GM18520 (cell line): Measurements from ENCODE around the gene PCNX2.

Experiments
- ATAC-seq: cut with Tn5 transposase; IDR thresholded peaks from one replicate; pipeline ENCODE4 v1.9.1; 2021; ENCODE audit not compliant: unreplicated experiment

The PCNX2 gene

GRCh38 chr1:233320023-233320422 lies 24.5 kb upstream of the PCNX2 start:
- ATAC-seq: no peak

DNA sequence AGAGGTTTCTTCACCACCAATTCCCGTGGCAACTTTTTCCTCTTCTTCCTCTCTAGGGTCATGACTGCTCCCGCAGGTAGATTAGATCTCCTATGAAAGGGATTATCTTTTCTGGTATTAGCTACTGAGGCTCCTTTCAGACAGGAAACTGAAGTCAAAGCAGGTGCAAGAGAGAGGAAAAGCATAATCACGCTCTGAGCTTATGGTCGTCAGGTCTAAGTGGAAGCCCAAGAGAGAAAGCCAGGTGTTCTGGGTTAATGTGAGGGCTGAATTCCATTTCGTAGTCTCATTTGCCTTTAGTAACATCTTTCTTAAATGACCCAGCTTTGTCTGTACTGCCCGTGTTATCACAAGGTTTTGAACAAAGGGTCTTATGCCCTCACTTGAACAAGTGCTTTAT lies 23.7 kb upstream of the PCNX2 start:
- ATAC-seq: no peak

GRCh38 chr1:233316473-233316872 lies 20.9 kb upstream of the PCNX2 start:
- ATAC-seq: no peak

DNA sequence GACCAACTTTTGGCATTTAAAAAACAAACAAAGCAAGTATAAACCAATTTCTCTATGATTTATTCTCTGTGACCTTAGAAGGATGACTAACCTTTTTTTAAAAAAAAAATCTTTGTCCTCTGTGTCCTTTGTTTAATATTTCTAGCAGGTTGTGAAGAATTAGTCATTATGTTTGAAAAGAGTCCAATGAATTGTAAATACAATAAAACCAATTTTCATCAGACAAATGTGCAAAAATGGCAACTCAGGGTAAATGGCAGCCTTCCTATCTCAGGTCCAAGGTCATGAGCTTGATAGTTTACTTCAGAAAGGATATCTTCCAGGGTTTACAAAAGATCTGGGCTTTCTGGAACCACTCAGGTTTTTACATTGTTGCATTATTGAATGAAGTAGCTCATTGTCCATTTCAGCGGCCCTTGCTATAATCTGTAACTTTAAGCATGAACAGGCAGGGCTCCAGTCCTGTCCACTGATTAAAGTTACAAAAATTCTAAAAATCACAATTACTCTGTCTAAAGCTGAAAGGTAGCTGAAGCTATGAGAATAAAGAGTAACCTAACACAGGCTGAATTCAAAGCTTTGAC lies 20.3 kb upstream of the PCNX2 start:
- ATAC-seq: no peak

- no peak for ATAC-seq
Observed at GRCh38 chr1:233313434-233314155, 18.1 kb upstream of the PCNX2 start.

- ATAC-seq: no peak
Observed at GRCh38 chr1:233304489-233305102, 9.1 kb upstream of the PCNX2 start.

GRCh38 chr1:233300326-233300725 lies 4.8 kb upstream of the PCNX2 start:
- ATAC-seq: no peak

- ATAC-seq: no peak
Observed at GRCh38 chr1:233299450-233299849, 3.9 kb upstream of the PCNX2 start.

- no peak for ATAC-seq
Observed at GRCh38 chr1:233295975-233296322, 424 bp upstream of the PCNX2 start.

- no peak for ATAC-seq
Observed at GRCh38 chr1:233294913-233295236, 650 bp downstream of the PCNX2 start.

- no peak for ATAC-seq
Observed at GRCh38 chr1:233293556-233294446, 1.7 kb downstream of the PCNX2 start.

- no peak for ATAC-seq
Observed at GRCh38 chr1:233290396-233291034, 5.0 kb downstream of the PCNX2 start.

- ATAC-seq: no peak
Observed at GRCh38 chr1:233289676-233290075, 5.8 kb downstream of the PCNX2 start.

DNA sequence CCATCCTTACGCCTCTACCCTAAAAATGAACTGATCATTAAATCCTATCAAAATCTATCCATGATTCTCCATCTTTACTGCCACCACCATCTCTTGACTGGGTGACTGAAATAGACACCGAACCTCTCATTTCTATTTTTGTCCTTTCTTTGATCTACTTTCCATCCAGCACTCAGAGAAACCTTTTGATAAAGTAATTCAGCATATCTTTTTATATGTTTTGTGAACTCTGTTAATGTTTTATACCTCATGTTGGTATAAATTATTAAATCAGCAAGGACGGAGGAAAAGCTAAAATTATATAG lies 13.0 kb downstream of the PCNX2 start:
- ATAC-seq: no peak

DNA sequence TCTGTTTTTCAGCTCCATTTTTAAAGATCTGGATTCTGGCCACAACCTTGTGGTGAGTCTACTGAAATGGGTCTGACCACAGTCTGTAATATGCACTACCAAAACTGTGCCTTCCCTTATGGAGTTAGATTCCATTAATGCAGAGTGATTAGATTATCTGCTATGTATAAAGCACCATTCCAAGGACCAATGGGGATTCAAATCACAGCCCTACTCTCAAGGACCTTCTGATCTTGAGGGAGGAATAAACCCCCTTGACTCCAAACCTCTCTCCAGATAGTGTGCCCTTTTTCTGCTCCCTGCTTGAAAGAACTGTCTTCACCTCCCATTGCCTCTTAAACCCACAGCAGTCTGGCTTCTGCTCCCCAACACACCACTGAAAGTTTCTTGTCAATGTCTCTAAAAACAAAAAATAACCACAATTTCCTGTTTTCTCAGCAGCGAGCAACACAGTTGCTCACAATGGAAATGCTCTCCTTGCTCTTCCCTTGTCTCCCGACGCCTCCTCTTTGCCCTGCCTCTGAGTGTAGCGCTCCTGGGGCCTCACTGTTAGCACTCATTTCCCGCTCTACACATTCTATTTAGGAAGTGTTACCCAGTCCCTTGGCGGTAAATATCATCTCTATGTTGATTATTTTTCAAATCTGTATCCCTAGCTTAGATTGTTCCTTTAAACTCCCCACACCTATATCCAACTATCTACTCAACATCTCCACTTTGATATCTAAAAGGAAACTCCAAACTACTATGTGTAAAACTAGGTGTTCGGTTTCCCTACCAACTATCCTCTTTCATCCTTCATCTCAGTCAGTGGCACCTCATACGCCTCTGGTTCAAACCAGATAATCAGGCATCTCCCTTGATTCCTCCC lies 13.6 kb downstream of the PCNX2 start:
- ATAC-seq: peak; percentile 89

DNA sequence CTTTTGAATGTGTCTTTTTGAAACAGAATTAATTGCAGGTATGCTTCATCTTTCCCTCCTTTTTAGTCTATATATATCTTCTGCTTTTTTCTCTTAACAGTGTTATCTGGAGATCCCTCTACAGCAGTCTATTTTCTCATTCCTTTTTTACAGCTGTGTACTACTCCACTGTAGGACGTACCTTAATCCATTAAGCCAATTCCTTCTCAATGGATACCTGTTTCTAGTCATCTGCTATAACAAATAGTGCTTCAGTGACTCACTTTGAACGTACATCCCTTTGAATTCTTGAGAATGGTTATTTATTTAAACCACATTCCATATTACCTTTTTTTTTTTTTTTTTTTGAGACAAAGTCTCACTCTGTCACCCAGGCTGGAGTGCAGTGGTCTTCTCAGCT lies 15.6 kb downstream of the PCNX2 start:
- ATAC-seq: no peak

GRCh38 chr1:233278631-233279030 lies 16.9 kb downstream of the PCNX2 start:
- no peak for ATAC-seq

GRCh38 chr1:233277637-233278606 lies 17.6 kb downstream of the PCNX2 start:
- ATAC-seq: no peak

DNA sequence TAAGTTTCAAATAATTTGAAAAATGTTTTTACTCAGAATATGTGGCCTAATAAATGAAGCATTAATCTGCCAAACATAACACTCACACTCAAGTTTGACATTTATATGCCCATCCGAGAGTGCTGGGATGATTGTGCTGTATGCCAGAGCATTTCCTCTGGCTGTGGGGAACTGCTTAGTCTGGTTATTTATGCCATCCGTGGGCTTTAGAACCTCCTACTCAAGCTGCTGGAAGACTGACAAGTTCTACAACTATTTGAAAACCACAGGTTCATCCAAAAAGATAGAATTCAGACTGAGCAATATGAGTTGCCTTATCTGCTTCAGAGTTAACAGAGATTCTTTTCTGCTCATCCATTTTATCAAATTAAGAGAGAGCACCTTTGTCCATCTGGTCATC lies 25.9 kb downstream of the PCNX2 start:
- no peak for ATAC-seq
